CD4-positive, alpha-beta T cell (primary cell): ENCODE measurements around the gene TNP2. TPM values are rescaled to one million over a fixed set of nuclear protein-coding genes. Genes with fewer than 3 reads are reported as not detected.

Experiments used
- ATAC-seq: fragments of 200-7000 bp; cut with Tn5 transposase; one replicate; pipeline ENCODE4 v1.10.0; 2022; ENCODE audit warnings: mild to moderate bottlenecking; ENCODE audit not compliant: poor library complexity
- CTCF ChIA-PET: fragments of 350-600 bp; sonication (Branson Sonifier 250); formaldehyde crosslinking; loops from one replicate; lab custom pipeline; 2021; ENCODE audit warnings: antibody characterized with exemption, inconsistent platforms; lab: Charles Lee
- POLR2A ChIA-PET: fragments of 350-600 bp; sonication (Branson Sonifier 250); formaldehyde crosslinking; loops from one replicate; lab custom pipeline; 2021; ENCODE audit warnings: antibody characterized with exemption, inconsistent platforms; lab: Charles Lee
- DNase-seq, 14 experiments: peaks; one replicate each; pipeline ENCODE4 v3.0.0-alpha.2; 2013 to 2020; ENCODE audit warnings: mixed read lengths in 2 of 14
- H3K27ac ChIP-seq, 2 donors: one replicate each; pipeline versions ENCODE4 v1.5.1 to v1.7.0; 2013; ENCODE audit warnings: low read length in 2 of 2, low read depth in 1 of 2, mild to moderate bottlenecking in 1 of 2
- H3K27me3 ChIP-seq, 2 experiments: 1 replicate in 1 of 2; 2 replicates in 1 of 2; pipeline versions ENCODE4 v1.6.1 to v1.7.0; 2013; ENCODE audit warnings: low read length in 2 of 2, control low read depth in 1 of 2, mild to moderate bottlenecking in 1 of 2, moderate library complexity in 1 of 2; ENCODE audit not compliant: insufficient read depth in 2 of 2, control insufficient read depth in 1 of 2
- H3K36me3 ChIP-seq: one replicate; pipeline ENCODE4 v1.6.1; 2013; ENCODE audit warnings: low read length, control low read depth; ENCODE audit not compliant: insufficient read depth
- H3K4me1 ChIP-seq: one replicate; pipeline ENCODE4 v1.6.1; 2013; ENCODE audit warnings: low read length, control low read depth; ENCODE audit not compliant: insufficient read depth
- H3K4me3 ChIP-seq: one replicate; pipeline ENCODE4 v1.5.1; 2013; ENCODE audit warnings: mild to moderate bottlenecking, low read length, moderate library complexity
- H3K9me3 ChIP-seq, 2 experiments: 1 replicate in 1 of 2; 2 replicates in 1 of 2; pipeline versions ENCODE4 v1.6.1 to v1.7.0; 2013; ENCODE audit warnings: low read length in 2 of 2, mild to moderate bottlenecking in 2 of 2, control low read depth in 1 of 2, moderate library complexity in 1 of 2; ENCODE audit not compliant: control insufficient read depth in 1 of 2, insufficient read depth in 1 of 2
- H3K27ac Mint-ChIP-seq: one replicate; pipeline ENCODE4 v1.8.0; 2020; ENCODE audit warnings: mixed read lengths
- H3K27me3 Mint-ChIP-seq: one replicate; pipeline ENCODE4 v1.8.0; 2021; ENCODE audit warnings: mixed read lengths
- H3K36me3 Mint-ChIP-seq: one replicate; pipeline ENCODE4 v1.8.0; 2021; ENCODE audit warnings: low read depth, mixed read lengths
- H3K4me1 Mint-ChIP-seq: one replicate; pipeline ENCODE4 v1.8.0; 2021; ENCODE audit warnings: low read depth, mixed read lengths
- H3K4me3 Mint-ChIP-seq: one replicate; pipeline ENCODE4 v1.8.0; 2020; ENCODE audit warnings: mild to moderate bottlenecking, mixed read lengths
- H3K9me3 Mint-ChIP-seq: one replicate; pipeline ENCODE4 v1.8.0; 2020; ENCODE audit warnings: mixed read lengths
- intact Hi-C, 2 experiments: fragments of 100-400 bp; cut with DNase I in 1 of 2; cut with micrococcal nuclease in 1 of 2; formaldehyde crosslinking; loops; one replicate each; pipeline versions ENCODE4 v1.15.1 to v1.9.0; 2023 to 2025; cut with DNase I, micrococcal nuclease
- total RNA-seq, 174 experiments: library from RNA in 2 of 174; stranded (reverse) in 2 of 174; gene quantifications; one replicate each; pipeline ENCODE4 v1.2.3 and lab custom pipeline; 2021 to 2026
- TF ChIP-seq, protein P1 (sequence below): fragments of 200-600 bp; IDR thresholded peaks from one replicate; pipeline ENCODE4 v1.8.0; 2022; ENCODE audit warnings: antibody characterized with exemption, mild to moderate bottlenecking

TNP2 gene
- total RNA-seq, 2 experiments from 2014 or later = not detected

DNA sequence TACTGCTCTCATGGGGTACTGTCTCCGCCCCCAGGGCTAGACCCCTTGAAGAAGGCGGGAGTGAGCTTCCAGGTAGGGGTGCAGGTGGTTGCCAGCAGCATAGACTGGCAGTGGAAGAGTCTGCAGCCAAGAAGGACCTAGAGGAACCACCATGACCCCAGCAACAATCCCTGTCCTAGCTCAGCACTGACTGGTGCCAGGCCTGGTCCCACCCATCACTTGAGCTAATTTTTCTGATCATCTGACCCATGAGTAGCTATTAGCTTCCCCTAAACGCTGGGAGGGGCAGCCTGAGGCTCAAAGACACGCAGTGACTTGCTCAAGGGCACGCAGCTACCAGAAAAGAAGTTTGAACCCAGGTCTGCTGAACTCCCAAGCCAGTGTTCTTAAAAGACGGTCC lies 3.4 kb upstream of the TNP2 start:
- intact Hi-C loops = no loop called here
- CTCF ChIA-PET = no interaction called here
- Histone ChIP-seq H3K9me3 (no peaks in the 10 kb centered on the region), H3K27ac (no peak overlapping the region), H3K4me1 (no peaks in the 10 kb centered on the region), H3K36me3 (no peaks in the 10 kb centered on the region), H3K27me3 (no peaks in the 10 kb centered on the region), H3K4me3 (no peak overlapping the region)
- no peaks in the 10 kb centered on the region for H3K36me3 Mint-ChIP-seq
- H3K27ac Mint-ChIP-seq = no peak overlapping the region
- H3K27me3 Mint-ChIP-seq = no peaks in the 10 kb centered on the region
- TF ChIP-seq, protein P1, sequence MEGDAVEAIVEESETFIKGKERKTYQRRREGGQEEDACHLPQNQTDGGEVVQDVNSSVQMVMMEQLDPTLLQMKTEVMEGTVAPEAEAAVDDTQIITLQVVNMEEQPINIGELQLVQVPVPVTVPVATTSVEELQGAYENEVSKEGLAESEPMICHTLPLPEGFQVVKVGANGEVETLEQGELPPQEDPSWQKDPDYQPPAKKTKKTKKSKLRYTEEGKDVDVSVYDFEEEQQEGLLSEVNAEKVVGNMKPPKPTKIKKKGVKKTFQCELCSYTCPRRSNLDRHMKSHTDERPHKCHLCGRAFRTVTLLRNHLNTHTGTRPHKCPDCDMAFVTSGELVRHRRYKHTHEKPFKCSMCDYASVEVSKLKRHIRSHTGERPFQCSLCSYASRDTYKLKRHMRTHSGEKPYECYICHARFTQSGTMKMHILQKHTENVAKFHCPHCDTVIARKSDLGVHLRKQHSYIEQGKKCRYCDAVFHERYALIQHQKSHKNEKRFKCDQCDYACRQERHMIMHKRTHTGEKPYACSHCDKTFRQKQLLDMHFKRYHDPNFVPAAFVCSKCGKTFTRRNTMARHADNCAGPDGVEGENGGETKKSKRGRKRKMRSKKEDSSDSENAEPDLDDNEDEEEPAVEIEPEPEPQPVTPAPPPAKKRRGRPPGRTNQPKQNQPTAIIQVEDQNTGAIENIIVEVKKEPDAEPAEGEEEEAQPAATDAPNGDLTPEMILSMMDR = no peak
- no peak for ATAC-seq
- H3K4me1 Mint-ChIP-seq = no peaks in the 10 kb centered on the region
- no peak for DNase-seq
- POLR2A ChIA-PET = no interaction called here
- H3K4me3 Mint-ChIP-seq = no peak overlapping the region
- no peaks in the 10 kb centered on the region for H3K9me3 Mint-ChIP-seq

DNA sequence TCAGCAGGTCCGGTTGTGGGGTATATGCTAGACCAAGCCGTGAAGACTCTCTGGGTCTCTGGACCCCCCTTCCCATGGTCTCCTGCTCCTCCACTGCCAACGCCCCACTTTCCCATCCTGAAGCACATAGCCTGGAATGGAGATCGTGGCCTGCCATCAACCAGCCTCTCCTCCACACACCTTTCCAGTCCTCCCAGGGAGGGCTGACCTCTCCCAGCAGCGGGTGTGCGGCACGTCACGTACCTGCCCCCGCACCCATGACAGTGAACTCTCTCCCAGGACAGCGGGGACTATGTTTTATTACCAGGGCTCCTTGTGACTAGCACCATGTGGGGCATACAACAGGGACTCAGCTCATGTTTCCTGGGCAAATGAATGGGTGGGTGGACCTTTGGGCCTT lies 2.5 kb upstream of the TNP2 start:
- H3K27ac Mint-ChIP-seq = no peak overlapping the region
- DNase-seq (no peak), ATAC-seq (no peak)
- Histone ChIP-seq H3K4me3 (no peak overlapping the region), H3K36me3 (no peaks in the 10 kb centered on the region), H3K9me3 (no peaks in the 10 kb centered on the region), H3K27ac (no peak overlapping the region), H3K4me1 (no peaks in the 10 kb centered on the region), H3K27me3 (no peaks in the 10 kb centered on the region)
- POLR2A ChIA-PET = interaction anchor here (0.5 kb wide), 1 partner anchor 80 kb away, joined by 3 read pairs; no protein-coding TSS in a partner anchor
- intact Hi-C loops = no loop called here
- H3K9me3 Mint-ChIP-seq = no peaks in the 10 kb centered on the region
- no peak overlapping the region for H3K4me3 Mint-ChIP-seq
- no peaks in the 10 kb centered on the region for H3K36me3 Mint-ChIP-seq
- CTCF ChIA-PET = no interaction called here
- no peaks in the 10 kb centered on the region for H3K27me3 Mint-ChIP-seq
- TF ChIP-seq, protein P1 = no peak
- H3K4me1 Mint-ChIP-seq = no peaks in the 10 kb centered on the region

DNA sequence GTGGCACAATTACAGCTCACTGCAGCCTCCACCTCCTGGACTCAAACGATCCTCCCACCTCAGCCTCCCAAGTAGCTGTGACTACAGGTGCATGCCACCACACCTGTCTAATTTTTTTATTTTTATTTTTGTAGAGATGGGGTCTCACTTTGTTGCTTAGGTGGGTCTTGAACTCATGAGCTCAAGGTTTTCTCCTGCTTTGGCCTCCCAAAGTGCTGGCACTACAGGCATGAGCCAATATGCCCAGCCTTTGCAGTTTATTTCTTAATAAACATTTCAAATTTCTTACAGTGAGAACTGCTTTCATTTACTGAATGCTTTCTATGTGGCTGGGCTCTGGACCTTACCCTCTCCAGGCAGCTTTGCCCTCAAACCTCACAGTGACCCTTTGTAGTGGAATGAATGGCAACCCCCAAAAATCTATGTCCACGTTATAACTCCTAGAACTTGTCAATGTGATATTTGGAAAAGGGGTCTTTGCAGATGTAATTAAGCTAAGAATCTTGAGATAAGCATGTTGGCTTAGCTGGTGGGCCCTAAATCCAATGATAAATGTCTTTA lies 1.6 kb upstream of the TNP2 start:
- Mint-ChIP-seq H3K4me1 (no peaks in the 10 kb centered on the region), H3K9me3 (no peaks in the 10 kb centered on the region), H3K36me3 (no peaks in the 10 kb centered on the region), H3K27me3 (no peaks in the 10 kb centered on the region), H3K4me3 (no peak overlapping the region), H3K27ac (no peak overlapping the region)
- Histone ChIP-seq H3K36me3 (no peaks in the 10 kb centered on the region), H3K4me1 (no peaks in the 10 kb centered on the region), H3K27me3 (no peaks in the 10 kb centered on the region), H3K9me3 (no peaks in the 10 kb centered on the region), H3K27ac (no peak overlapping the region), H3K4me3 (no peak overlapping the region)
- ChIA-PET POLR2A (interaction anchor here (0.6 to 0.7 kb wide), 2 partner anchors 168 to 305 kb away, joined by 3 to 4 read pairs; no protein-coding TSS in a partner anchor), CTCF (no interaction called here)
- DNase-seq (no peak), ATAC-seq (no peak)
- TF ChIP-seq, protein P1 = no peak
- intact Hi-C loops = no loop called here
